K562 (cell line): ENCODE results near the gene TRRAP. TPM values are rescaled to one million over a fixed set of nuclear protein-coding genes. Genes with fewer than 3 reads are reported as not detected.

ENCODE experiments used
- CXXC5 ChIP-seq: fragments of 250-450 bp; sonication (Bioruptor Pico); IDR thresholded peaks from 2 replicates; pipeline ENCODE4 v1.8.0; 2022; ENCODE audit warnings: inconsistent platforms, mild to moderate bottlenecking, moderate library complexity
- KAT2B ChIP-seq: IDR thresholded peaks from one replicate; pipeline ENCODE4 v1.6.1; 2012; ENCODE audit warnings: low read depth, mild to moderate bottlenecking, control low read depth, inconsistent platforms, low read length, moderate library complexity
- NFIC ChIP-seq: fragments of 450-650 bp; IDR thresholded peaks from 2 replicates; pipeline ENCODE4 v1.6.1; 2017; ENCODE audit warnings: mild to moderate bottlenecking, inconsistent platforms
- NR4A1 ChIP-seq, 2 experiments: fragments of 250-450 bp in 1 of 2; fragments of 450-650 bp in 1 of 2; sonication (Bioruptor Pico) in 1 of 2; IDR thresholded peaks; 2 replicates each; pipeline versions ENCODE4 v1.4.0 to v1.6.1; 2016 to 2020; ENCODE audit warnings: mild to moderate bottlenecking in 2 of 2, missing compliant biosample characterization in 1 of 2, missing genetic modification characterization in 1 of 2, moderate library complexity in 1 of 2
- POLR2AphosphoS2 ChIP-seq: IDR thresholded peaks from 2 replicates; pipeline ENCODE4 v1.6.1; 2012; ENCODE audit warnings: low read length, improper control_type of control experiment
- SMARCA5 ChIP-seq: fragments of 450-650 bp; IDR thresholded peaks from 2 replicates; pipeline ENCODE4 v1.6.1; 2016
- TOE1 ChIP-seq, 2 experiments: fragments of 450-650 bp in 1 of 2; sonication (generic) in 1 of 2; formaldehyde crosslinking in 1 of 2; IDR thresholded peaks; 2 replicates each; pipeline versions ENCODE4 v1.7.1 to v1.8.0; 2016 to 2022; ENCODE audit warnings: borderline replicate concordance in 2 of 2, mild to moderate bottlenecking in 2 of 2, antibody characterized with exemption in 1 of 2, inconsistent platforms in 1 of 2, low read depth in 1 of 2, missing genetic modification reagents in 1 of 2, moderate library complexity in 1 of 2
- ZNF146 ChIP-seq: IDR thresholded peaks from one replicate; pipeline ENCODE4 v1.6.1; 2018; ENCODE audit warnings: missing compliant biosample characterization; ENCODE audit not compliant: unreplicated experiment
- polyA plus RNA-seq, 8 experiments: library from polyadenylated mRNA; depleted of rRNA in 4 of 8; stranded (reverse) in 5 of 8; unstranded in 3 of 8; fragments of >200 nt; fragmentation: Nextera tagmentation in 2 of 8; fragmentation: Illumina TruSeq in 1 of 8; extraction: Ambion mirVana in 2 of 8; extraction: Trizol in 1 of 8; gene quantifications; 2 replicates each; pipeline versions ENCODE4 v1.2.1 to v1.2.3, GENCODE V29; 2011 to 2014; ENCODE audit warnings: inconsistent platforms in 1 of 8, missing spikeins in 1 of 8
- total RNA-seq, 7 experiments: library from RNA; depleted of rRNA in 6 of 7; stranded (reverse); fragments of >200 nt in 6 of 7; fragmentation: Illumina TruSeq in 2 of 7; extraction: Trizol in 2 of 7; gene quantifications; 2 replicates each; pipeline versions ENCODE4 v1.2.1 to v1.2.3, GENCODE V29; 2011 to 2021; ENCODE audit warnings: low replicate concordance in 1 of 7
- TF ChIP-seq, protein P1 (sequence below): IDR thresholded peaks from 2 replicates; pipeline ENCODE4 v1.6.1; 2011; ENCODE audit warnings: borderline replicate concordance, low read depth, mild to moderate bottlenecking, moderate library complexity, low read length; ENCODE audit not compliant: insufficient read depth, poor library complexity, severe bottlenecking
- TF ChIP-seq, protein P2 (sequence below): fragments of 450-650 bp; IDR thresholded peaks from 2 replicates; pipeline ENCODE4 v1.7.1; 2018; ENCODE audit warnings: mild to moderate bottlenecking, low read depth; ENCODE audit not compliant: partially characterized antibody
- TF ChIP-seq, protein P3 (sequence below), 3 experiments: IDR thresholded peaks in 2 of 3; conservative IDR thresholded peaks in 1 of 3; 2 replicates each; pipeline ENCODE4 v1.5.1; 2011 to 2012; ENCODE audit warnings: low read length in 3 of 3, mild to moderate bottlenecking in 3 of 3, control low read depth in 2 of 3, improper control_type of control experiment in 1 of 3, inconsistent platforms in 1 of 3, low read depth in 1 of 3, mixed read lengths in 1 of 3, moderate library complexity in 1 of 3; ENCODE audit not compliant: insufficient read depth in 2 of 3
- TF ChIP-seq, protein P4 (sequence below): fragments of 250-450 bp; sonication (Bioruptor Pico); IDR thresholded peaks from 2 replicates; pipeline ENCODE4 v1.5.0; 2021
- TF ChIP-seq, protein P5 (sequence below), 2 experiments: fragments of 150-350 bp in 1 of 2; IDR thresholded peaks; 2 replicates each; pipeline ENCODE4 v1.6.1; 2012 to 2016; ENCODE audit warnings: low read depth in 2 of 2, low read length in 2 of 2, mild to moderate bottlenecking in 1 of 2, moderate library complexity in 1 of 2

Gene TRRAP
- total and polyA plus RNA-seq, 9 of the 15 experiments (the other 6 are each of a cell fraction or from before 2014, with no cell fraction given) = 1.3 to 47.2 (median 9.7) TPM

DNA sequence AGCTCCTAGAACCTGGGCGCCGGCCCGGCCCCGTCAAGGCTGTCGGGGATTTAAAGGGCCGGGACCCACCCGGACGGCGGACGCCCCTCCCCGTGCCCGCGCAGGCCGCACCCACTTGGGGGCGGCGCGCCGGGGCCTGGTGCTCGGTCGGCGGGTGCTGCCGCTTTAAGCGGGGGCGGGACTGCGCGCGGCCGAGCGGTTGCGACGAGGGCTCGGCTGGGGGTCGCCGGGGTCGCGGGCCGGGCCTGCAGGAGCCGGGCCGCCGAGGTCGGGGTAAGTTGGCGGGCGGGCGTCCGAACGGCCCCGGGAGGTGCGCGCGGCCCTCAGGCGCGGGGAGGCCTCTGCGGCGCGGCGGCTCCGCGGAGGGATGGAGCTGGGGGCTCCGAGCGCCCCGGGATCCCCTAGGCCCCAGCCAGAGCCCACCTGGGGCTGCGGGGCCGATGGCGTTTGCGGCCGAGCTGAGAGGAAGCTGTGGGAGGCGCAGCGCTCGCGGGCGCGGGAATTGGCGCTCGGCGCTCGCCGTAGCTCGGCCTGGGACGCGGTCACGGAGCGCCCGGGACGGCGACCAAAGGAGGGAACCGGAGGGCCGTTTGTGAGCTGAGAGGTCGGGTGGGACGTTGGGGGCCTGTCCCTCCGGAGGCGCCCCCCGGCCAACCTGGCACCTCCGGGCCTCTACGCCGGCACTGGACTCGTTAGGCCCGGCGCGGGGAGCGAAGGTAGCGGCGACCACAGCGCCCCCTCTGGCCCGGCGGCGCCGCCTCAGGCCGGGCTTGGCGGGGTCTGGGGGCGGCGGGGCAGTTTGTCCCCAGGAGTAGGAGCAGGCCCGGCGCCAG is at the start of gene TRRAP (continued):
- TF ChIP-seq NR4A1 (CRISPR knock-in tag; IDR thresholded peaks at IDR 0.05) (no peak), NR4A1 (tag; IDR thresholded peaks at IDR 0.05) (peak; percentile 85), SMARCA5 (peak; percentile 28; the same call in 1 of the 2 replicates), KAT2B (no peak), ZNF146 (CRISPR knock-in tag) (peak; percentile 23), POLR2AphosphoS2 (no peak), CXXC5 (CRISPR knock-in tag) (peak; percentile 88), TOE1 (IDR thresholded peaks at IDR 0.05; ENCODE audit: borderline replicate concordance) (peak; percentile 76; the same call in 1 of the 2 replicates), TOE1 (CRISPR knock-in tag; IDR thresholded peaks at IDR 0.05; ENCODE audit: borderline replicate concordance, low read depth) (no peak), NFIC (peak; percentile 30; the same call in 1 of the 2 replicates)
- TF ChIP-seq, protein P1, sequence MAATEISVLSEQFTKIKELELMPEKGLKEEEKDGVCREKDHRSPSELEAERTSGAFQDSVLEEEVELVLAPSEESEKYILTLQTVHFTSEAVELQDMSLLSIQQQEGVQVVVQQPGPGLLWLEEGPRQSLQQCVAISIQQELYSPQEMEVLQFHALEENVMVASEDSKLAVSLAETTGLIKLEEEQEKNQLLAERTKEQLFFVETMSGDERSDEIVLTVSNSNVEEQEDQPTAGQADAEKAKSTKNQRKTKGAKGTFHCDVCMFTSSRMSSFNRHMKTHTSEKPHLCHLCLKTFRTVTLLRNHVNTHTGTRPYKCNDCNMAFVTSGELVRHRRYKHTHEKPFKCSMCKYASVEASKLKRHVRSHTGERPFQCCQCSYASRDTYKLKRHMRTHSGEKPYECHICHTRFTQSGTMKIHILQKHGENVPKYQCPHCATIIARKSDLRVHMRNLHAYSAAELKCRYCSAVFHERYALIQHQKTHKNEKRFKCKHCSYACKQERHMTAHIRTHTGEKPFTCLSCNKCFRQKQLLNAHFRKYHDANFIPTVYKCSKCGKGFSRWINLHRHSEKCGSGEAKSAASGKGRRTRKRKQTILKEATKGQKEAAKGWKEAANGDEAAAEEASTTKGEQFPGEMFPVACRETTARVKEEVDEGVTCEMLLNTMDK = peak; percentile 100
- TF ChIP-seq, protein P2, sequence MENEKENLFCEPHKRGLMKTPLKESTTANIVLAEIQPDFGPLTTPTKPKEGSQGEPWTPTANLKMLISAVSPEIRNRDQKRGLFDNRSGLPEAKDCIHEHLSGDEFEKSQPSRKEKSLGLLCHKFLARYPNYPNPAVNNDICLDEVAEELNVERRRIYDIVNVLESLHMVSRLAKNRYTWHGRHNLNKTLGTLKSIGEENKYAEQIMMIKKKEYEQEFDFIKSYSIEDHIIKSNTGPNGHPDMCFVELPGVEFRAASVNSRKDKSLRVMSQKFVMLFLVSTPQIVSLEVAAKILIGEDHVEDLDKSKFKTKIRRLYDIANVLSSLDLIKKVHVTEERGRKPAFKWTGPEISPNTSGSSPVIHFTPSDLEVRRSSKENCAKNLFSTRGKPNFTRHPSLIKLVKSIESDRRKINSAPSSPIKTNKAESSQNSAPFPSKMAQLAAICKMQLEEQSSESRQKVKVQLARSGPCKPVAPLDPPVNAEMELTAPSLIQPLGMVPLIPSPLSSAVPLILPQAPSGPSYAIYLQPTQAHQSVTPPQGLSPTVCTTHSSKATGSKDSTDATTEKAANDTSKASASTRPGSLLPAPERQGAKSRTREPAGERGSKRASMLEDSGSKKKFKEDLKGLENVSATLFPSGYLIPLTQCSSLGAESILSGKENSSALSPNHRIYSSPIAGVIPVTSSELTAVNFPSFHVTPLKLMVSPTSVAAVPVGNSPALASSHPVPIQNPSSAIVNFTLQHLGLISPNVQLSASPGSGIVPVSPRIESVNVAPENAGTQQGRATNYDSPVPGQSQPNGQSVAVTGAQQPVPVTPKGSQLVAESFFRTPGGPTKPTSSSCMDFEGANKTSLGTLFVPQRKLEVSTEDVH = peak; percentile 67
- TF ChIP-seq, protein P3, sequence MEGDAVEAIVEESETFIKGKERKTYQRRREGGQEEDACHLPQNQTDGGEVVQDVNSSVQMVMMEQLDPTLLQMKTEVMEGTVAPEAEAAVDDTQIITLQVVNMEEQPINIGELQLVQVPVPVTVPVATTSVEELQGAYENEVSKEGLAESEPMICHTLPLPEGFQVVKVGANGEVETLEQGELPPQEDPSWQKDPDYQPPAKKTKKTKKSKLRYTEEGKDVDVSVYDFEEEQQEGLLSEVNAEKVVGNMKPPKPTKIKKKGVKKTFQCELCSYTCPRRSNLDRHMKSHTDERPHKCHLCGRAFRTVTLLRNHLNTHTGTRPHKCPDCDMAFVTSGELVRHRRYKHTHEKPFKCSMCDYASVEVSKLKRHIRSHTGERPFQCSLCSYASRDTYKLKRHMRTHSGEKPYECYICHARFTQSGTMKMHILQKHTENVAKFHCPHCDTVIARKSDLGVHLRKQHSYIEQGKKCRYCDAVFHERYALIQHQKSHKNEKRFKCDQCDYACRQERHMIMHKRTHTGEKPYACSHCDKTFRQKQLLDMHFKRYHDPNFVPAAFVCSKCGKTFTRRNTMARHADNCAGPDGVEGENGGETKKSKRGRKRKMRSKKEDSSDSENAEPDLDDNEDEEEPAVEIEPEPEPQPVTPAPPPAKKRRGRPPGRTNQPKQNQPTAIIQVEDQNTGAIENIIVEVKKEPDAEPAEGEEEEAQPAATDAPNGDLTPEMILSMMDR (IDR thresholded peaks at IDR 0.05 in 2 of 3, conservative IDR thresholded peaks at IDR 0.05 in 1 of 3; ENCODE audit: insufficient read depth in 2 of 3, low read depth in 1 of 3, low read length in 3 of 3) = peak; percentile 67 to 84 (median 68); a peak in 5 of 6 replicates
- TF ChIP-seq, protein P4, sequence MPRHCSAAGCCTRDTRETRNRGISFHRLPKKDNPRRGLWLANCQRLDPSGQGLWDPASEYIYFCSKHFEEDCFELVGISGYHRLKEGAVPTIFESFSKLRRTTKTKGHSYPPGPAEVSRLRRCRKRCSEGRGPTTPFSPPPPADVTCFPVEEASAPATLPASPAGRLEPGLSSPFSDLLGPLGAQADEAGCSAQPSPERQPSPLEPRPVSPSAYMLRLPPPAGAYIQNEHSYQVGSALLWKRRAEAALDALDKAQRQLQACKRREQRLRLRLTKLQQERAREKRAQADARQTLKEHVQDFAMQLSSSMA (CRISPR knock-in tag) = 0 out of 2 replicates have a peak, but pooled peaks have one; percentile 10
- TF ChIP-seq, protein P5, sequence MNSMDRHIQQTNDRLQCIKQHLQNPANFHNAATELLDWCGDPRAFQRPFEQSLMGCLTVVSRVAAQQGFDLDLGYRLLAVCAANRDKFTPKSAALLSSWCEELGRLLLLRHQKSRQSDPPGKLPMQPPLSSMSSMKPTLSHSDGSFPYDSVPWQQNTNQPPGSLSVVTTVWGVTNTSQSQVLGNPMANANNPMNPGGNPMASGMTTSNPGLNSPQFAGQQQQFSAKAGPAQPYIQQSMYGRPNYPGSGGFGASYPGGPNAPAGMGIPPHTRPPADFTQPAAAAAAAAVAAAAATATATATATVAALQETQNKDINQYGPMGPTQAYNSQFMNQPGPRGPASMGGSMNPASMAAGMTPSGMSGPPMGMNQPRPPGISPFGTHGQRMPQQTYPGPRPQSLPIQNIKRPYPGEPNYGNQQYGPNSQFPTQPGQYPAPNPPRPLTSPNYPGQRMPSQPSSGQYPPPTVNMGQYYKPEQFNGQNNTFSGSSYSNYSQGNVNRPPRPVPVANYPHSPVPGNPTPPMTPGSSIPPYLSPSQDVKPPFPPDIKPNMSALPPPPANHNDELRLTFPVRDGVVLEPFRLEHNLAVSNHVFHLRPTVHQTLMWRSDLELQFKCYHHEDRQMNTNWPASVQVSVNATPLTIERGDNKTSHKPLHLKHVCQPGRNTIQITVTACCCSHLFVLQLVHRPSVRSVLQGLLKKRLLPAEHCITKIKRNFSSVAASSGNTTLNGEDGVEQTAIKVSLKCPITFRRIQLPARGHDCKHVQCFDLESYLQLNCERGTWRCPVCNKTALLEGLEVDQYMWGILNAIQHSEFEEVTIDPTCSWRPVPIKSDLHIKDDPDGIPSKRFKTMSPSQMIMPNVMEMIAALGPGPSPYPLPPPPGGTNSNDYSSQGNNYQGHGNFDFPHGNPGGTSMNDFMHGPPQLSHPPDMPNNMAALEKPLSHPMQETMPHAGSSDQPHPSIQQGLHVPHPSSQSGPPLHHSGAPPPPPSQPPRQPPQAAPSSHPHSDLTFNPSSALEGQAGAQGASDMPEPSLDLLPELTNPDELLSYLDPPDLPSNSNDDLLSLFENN (IDR thresholded peaks at IDR 0.05; ENCODE audit: low read depth in 2 of 2, low read length in 2 of 2) = no peak; a peak in 1 of 4 replicates
